GM19043 (cell line): Measurements from ENCODE around the gene ATG12.
"Not testable (repeated sequence)": the region's sequence is repeated elsewhere in the genome, so short reads cannot be mapped to it uniquely, and the experiment has no call there.

Source experiments
- ATAC-seq: cut with Tn5 transposase; IDR thresholded peaks from one replicate; pipeline ENCODE4 v1.9.1; 2021; ENCODE audit warnings: low read depth; ENCODE audit not compliant: unreplicated experiment

ATG12 gene

DNA sequence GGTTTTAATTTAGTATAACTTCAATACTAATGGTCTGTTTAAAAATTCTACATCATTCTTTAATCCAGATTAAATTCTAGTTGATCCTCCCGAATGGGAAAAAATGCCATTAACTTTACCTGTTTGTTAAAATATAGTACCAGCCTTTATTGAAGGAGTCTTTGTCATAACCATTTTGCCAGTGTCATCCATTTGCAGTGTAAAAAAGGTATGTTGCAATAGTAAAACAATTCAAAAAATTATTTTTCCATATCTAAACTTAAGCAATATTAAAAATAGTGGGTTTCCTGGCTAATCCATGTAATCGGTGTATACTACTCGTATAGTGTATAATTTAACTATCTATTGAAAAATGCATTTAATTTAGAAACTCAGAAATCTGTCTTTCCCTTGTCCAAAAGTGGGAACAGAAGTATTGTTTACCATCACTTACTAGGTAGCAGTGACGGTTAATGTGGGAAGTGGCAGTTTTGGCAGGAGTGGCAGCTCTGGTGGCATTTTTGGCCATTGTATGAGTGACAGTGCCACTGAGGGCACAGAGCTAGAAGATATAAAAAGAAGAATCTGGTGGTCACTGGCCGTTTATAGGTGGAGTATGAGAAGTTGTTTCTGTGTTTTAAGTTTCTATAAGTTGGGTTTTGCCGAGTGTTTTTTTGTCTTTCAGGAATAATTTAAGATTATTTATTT lies 2.2 kb upstream of the ATG12 start:
- ATAC-seq = no peak

- ATAC-seq = no peak
These were observed 1.6 kb upstream of the ATG12 start for GRCh38 chr5:115842952-115843351.

DNA sequence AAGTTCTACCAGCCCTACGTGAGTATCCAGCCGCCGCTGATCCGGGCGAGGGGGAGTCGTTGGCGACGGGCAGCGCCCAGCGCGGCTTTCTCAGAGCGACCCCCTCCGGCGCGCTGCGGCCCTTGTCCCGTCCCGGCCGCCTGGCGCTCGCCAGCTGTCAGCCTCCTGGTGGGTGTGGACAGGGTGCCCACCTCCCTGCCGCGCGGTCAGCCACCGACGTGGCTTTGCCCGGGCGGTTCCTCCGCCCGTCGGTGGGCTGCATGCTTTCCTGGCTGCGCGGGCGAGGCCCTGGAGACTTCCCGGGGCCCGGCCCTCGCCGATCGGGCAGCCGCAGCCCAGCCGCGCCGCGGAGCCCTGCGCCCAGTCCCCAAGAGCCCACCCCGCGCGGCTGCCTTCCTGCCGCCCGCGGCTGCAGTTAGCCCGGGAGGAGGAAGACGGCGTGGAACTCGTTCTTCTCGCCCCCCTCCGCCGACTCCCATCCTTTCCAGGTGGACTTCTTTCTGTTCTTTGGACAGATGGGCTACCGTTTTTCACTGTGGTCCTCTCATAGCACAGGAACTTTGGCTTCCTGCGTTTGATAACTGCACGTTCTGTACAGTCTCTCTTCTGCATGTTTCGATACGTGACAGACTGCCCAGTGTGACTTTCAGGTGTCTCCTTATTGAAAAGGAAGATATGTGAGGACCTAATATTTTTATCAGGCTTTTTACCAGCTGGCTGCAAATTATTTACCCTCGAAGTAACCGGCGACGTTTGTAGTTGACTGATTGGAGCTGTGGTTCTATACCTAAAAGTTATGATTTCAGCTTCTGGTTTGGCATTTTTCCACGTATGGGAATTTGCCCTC lies 947 bp upstream of the ATG12 start:
- ATAC-seq = peak; percentile 21

DNA sequence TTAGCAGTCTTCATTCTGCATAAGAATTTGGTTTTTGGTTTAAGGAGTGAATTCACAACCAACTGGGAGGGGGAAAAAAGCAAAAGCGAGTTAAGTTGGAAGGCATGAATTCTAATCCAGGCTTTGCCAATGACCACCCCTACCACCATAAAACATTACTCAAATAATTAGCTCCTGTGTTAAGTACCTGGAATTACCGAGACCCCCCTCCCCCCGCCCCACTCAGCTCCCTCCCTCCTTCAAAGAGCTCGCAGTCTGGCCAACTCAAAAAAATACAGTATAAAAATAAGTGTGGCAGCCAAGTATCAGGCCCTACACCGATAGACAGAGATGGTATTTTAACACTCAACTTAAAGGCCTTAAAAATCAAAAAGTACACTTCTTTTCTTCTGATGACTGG lies 492 bp downstream of the ATG12 start:
- ATAC-seq = no peak

DNA sequence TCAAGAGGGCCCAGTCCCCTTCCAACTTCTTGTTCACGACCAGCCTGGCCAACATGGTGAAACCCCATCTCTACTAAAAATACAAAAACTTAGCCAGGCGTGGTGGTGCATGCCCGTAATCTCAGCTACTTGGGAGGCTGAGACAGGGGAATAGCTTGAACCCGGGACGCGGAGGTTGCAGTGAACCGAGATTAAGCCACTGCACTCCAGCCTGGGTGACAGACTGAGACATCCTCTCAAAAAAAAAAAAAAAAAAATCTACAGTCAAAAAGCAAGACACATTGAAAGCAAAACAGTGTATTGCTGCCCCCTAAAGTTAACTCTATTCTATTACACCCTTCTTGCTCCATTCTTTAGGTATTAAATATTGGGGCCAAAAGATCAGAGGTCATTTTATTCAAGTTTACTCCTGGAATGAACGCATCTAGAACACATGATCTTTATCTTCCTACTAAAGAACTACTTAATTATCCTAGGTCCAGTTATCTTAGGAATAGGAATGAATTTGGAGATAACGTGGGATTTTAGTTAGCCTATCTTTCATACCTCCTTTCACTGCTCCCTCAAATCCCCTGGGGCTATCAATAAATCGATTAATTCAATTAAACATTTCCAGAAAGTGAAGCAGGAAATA lies 2.4 kb downstream of the ATG12 start:
- no peak for ATAC-seq

- ATAC-seq = no peak
These were observed 5.9 kb downstream of the ATG12 start for GRCh38 chr5:115835481-115835880.

DNA sequence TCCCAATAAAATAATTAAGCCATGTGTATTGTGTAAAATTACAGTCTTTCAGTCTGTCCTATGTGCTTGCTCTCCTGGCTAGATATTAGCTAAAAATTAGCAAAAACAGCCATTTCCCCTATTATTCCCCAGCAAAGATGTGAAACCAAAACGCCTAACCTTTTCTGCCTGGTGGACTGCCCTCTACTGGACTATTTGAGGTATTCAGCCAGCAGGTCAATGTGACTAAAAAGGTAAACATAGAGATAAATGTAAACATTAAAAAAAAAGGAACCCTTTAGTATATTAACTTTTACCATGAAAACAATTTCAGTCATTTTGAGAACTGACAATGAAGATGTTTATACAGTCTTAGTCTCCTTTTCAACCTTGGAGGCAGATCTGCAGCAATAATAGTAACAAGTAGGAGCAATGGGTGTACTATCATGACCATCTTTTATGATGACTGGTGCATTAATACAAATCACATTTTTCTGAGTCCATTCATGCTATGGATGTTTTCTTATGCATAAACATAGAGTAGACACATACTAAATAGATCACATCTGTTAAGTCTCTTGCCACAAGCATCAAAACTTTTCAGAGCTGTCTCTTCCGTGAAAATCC lies 10.1 kb downstream of the ATG12 start:
- ATAC-seq = peak; percentile 76

GRCh38 chr5:115829913-115830312 lies 11.5 kb downstream of the ATG12 start:
- ATAC-seq = no peak

GRCh38 chr5:115825948-115826347 lies 15.4 kb downstream of the ATG12 start:
- no peak for ATAC-seq

- ATAC-seq = not testable (repeated sequence)
These were observed 16.4 kb downstream of the ATG12 start for GRCh38 chr5:115824983-115825382.

GRCh38 chr5:115820846-115821245 lies 20.5 kb downstream of the ATG12 start:
- ATAC-seq = no peak

GRCh38 chr5:115818821-115819220 lies 22.5 kb downstream of the ATG12 start:
- ATAC-seq = no peak

GRCh38 chr5:115817386-115817785 lies 24.0 kb downstream of the ATG12 start:
- ATAC-seq = no peak

GRCh38 chr5:115816226-115817081 lies 24.9 kb downstream of the ATG12 start, which contains the start of gene CDO1:
TSS of gene CDO1 (minus strand) at chr5:115816659. CDS start at chr5:115816397, 262 bp downstream.
- ATAC-seq = no peak

DNA sequence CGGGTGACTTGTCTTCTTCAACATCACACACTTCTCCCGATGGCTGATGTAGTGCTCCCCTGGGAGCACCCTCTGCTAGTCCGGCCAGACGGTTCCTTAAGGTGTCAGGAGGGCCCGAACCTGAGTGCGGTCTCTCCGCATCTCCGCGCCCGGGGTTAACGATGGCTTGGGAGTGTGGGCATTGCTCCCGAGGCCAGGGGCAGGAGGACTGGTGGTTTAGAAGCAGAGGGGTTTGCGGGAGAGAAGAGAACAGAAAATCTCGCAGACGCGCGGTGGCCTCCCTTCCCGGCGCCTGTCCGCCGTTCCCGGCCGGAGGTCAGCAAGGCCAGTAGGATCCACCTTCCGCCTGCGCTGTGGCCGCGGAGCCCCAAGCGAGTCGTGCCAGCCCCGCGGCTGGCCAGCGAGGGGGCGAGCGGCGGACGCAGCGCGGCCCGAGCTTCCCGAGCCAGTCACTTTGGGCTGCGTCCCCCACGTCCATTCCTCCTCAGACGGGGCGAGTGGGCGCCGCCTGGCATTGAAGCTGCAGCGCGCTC lies 25.6 kb downstream of the ATG12 start:
- no peak for ATAC-seq

DNA sequence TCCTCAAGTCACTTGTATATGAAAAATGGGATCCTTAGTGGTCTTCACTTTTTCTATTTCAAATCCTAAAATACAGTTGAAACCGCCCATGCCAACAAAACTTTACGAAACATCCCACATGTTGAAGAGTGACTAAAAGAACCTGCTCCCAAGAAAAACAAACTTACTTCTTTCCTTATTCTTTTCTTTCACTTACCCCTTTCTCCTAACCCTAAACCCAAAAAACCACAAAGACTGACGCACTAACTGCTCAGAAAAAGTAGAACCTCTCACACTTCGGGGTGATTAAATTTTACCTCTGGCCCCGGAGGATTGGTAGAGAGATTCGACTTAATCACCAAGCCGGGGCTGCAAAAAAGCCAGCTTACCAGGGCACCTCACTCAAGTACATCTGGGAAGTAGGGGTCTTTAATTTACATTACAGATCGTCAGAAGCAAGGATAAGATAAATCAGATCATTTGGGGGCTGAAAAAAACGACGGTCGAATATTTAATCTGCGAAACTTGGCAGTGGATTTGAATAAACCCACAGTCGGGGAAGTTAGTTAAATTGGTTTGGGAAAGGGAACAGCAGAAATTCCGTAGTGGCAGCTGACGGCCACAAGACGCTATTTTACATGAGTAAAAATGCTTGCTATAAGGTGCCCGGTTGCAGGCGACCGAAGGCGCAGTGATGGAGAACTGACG lies 26.2 kb downstream of the ATG12 start:
- no peak for ATAC-seq

DNA sequence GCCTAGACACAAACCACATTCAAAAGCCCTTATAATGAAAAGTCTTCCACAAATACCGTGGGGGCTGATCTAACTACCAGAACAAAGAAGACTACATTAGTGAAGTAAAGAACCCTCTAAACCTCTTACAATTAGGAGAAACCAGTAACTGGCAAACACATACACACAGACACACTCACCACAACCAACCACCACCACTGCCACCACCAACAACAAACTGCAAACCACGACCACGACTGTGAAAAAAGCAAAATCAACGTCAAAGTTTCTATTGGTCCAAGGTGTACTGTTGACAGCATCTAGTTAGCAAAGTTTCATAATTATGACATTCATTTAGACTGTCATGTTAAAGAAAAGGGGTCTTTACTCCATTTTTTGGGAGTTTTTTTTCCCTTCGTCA lies 27.6 kb downstream of the ATG12 start:
- no peak for ATAC-seq

DNA sequence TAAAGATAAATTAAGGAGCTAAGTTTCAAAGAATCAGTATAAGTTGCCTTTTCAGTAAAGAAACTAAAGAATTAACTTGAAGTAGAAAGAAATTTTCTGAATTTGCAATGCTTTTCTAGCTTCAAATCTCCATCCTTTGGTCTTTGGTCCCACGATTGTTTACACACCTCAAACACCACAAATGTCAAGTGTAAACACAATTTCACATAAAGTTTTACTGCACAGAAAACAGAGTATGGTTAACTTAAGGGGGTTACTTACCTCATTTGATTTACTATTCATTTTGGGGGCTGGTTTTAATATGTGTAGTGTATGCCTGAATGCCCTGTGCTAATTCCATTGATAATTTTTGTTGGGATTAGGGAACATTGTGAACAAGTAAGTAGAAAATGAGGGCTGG lies 29.0 kb downstream of the ATG12 start:
- no peak for ATAC-seq

DNA sequence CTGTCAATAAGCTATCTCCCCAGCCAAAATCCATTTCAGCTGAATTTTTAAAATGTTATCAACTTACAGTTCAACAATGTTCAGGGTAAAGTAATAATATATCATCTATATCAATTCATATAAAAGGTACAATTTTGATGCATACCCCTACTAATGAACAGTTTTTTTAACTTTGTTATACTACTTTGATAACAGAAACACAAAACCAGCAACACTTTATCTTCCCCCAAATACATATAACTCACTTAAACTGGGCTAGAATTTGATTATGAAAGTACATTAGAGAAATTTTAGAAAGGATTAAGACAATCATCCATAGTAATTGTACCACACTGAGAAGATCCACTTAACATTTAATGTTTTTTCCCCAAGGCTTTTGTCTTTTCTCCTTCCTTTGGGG lies 30.0 kb downstream of the ATG12 start:
- ATAC-seq = no peak
